ENCODE data around the gene SCG5. TPM values are rescaled to one million over a fixed set of nuclear protein-coding genes. Genes with fewer than 3 reads are reported as not detected.

The SCG5 gene, protein sequence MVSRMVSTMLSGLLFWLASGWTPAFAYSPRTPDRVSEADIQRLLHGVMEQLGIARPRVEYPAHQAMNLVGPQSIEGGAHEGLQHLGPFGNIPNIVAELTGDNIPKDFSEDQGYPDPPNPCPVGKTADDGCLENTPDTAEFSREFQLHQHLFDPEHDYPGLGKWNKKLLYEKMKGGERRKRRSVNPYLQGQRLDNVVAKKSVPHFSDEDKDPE
- 1.6 to 2.7 TPM (median 2.0 TPM) in 5 replicates for total RNA-seq (2022; extraction: Qiagen RNA extraction)

DNA sequence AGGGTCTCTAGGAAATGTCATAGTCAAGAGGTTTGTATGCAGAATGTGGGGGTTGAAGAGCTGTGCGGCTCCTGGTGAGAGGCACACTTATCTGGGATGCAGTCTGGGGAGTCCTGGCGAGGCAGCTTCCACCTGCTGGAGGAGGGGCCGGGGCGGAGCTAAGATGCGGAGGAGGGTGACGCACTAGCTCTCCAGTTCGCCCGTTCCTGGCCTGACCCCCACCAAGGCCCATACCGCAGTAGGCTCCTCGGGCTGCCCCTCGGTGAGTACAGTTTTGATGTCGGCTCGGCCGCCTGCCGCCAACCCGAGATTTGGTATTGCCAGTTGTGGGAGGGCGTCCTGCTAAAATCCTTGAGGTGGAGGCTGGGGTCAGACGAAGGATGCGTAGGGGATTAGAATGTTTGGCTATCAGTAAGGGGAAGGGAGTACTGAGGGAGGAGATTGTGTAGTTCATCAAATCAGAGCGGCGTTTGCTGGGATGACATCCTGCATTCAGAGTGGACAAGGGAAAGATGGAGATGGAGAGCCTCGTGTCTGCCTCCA, at the start of gene SCG5:
Gene SCG5 (plus strand): TSS at position 194 of the 543 bp plus-strand sequence. CDS start 1,883 bp downstream, outside the sequence.

DNA sequence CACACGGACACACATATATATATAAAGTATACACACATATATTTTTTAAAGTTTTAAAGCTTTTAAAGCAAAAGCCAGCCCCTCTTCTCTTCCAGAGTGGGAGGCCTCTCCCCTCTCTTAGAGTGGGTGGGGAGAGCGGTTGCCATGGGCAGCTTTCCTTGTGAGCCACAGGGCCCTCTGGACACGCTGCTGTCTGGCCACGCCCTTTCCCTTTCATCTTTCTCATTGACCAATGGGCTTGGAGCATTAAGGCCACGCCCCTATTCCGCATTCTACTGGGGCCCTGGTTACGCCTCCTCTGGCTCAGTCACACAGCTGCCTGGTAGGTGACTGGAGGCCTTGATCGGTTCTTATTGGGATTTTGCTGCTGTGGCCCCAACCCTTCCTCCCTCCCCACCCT, 48.4 kb upstream of the SCG5 start, which contains the start of gene GOLGA8N:
Gene GOLGA8N (plus strand): TSS at position 306 of the 400 bp plus-strand sequence.

DNA sequence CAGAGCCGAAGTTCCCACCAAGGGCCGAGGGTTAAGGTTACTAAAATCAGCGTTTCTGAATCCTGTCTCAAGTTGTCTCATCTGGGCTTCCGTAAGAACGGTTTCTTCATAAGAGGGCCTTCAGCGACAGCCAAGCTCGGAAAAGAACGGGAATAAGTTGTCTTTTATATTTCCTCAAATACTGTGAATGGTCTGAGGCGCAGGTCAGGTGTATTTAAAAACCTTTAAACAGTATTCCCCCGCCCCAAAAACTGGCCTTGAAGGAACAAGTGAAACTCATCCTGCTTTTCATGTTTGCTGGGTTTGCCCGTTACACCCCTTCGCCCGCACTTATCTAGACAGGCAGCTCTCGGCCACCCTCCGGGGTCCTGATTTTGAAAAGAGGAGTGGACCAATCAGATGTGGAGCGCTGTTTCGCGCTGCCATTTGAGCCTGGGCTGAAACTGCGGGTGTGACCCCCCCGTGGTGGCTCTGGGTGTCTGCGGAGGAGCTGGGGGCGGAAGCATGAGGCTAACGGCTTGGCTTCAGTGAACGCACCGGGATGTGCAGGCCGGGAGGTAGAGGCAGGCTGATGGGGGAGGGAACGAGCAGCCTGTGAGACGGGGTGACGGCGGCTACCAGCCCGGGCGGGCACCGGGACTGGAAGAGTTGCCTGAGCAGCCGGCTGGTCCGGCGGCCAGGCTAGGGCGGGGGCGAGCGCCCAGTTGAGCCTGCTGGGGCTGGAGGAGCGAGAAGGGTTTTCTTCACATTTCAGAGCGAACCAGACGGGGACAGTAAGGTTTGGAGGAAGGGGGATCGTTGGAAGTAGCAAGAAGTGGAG, 26.2 kb upstream of the SCG5 start, which contains the start of gene ARHGAP11A:
Gene ARHGAP11A (plus strand): TSS at position 454 of the 820 bp plus-strand sequence. CDS start 708 bp downstream, outside the sequence.

GRCh38 chr15:32717426-32718226, 76.1 kb downstream of the SCG5 start, which contains the start of gene GREM1:
Gene GREM1, plus strand, starts transcription at chr15:32718004. Its CDS starts 12,687 bp downstream, at chr15:32730691.

Other genes with a start within 250 kb of the SCG5 start
- 0.53 to 0.85 TPM (median 0.60 TPM) in 5 replicates for gene GOLGA8K, start 238.4 kb upstream of the SCG5 start, total RNA-seq (2022; extraction: Qiagen RNA extraction)
- gene GOLGA8O, start 186.1 kb upstream of the SCG5 start, total RNA-seq (2022; extraction: Qiagen RNA extraction): 0.13 to 0.33 TPM (median 0.23 TPM) in 5 replicates
- gene GOLGA8N, start 48.3 kb upstream of the SCG5 start, total RNA-seq (2022; extraction: Qiagen RNA extraction): 0.91 to 1.6 TPM (median 1.3 TPM) in 5 replicates
- gene ARHGAP11A, start 26.2 kb upstream of the SCG5 start, total RNA-seq (2022; extraction: Qiagen RNA extraction): 56.4 to 105 TPM (median 69.8 TPM) in 5 replicates
- gene GREM1, start 76.3 kb downstream of the SCG5 start, total RNA-seq (2022; extraction: Qiagen RNA extraction): 3.2 to 9.3 TPM (median 4.9 TPM) in 5 replicates